Common myeloid progenitor, CD34-positive (primary cell): ENCODE results near the gene LHFPL2.

Experiments used
- CTCF ChIA-PET: fragments of 350-600 bp; sonication (Branson Sonifier 250); formaldehyde crosslinking; loops from one replicate; lab custom pipeline; 2021; ENCODE audit warnings: antibody characterized with exemption; lab: Charles Lee
- POLR2A ChIA-PET: fragments of 350-600 bp; sonication (Branson Sonifier 250); formaldehyde crosslinking; loops from one replicate; lab custom pipeline; 2021; ENCODE audit warnings: antibody characterized with exemption; lab: Charles Lee
- DNase-seq, 3 donors: peaks; one replicate each; pipeline versions ENCODE4 v3.0.0 to v3.0.0-alpha.2; 2013
- H3K27ac ChIP-seq, 2 experiments: 1 replicate in 1 of 2; 2 replicates in 1 of 2; pipeline ENCODE4 v1.7.0; 2013; ENCODE audit warnings: inconsistent platforms in 2 of 2, low read length in 2 of 2, mild to moderate bottlenecking in 2 of 2, low read depth in 1 of 2, moderate library complexity in 1 of 2; ENCODE audit not compliant: severe bottlenecking in 2 of 2, insufficient read depth in 1 of 2, poor library complexity in 1 of 2
- H3K27me3 ChIP-seq, 5 experiments: replicated peaks in 2 of 5; 1 replicate in 3 of 5; 2 replicates in 2 of 5; pipeline versions ENCODE4 v1.6.1 to v1.7.0; 2013; ENCODE audit warnings: low read length in 4 of 5, mild to moderate bottlenecking in 2 of 5, moderate library complexity in 2 of 5, inconsistent platforms in 1 of 5; ENCODE audit not compliant: insufficient read depth in 5 of 5, control insufficient read depth in 4 of 5
- H3K36me3 ChIP-seq, 4 experiments: 1 replicate in 2 of 4; 2 replicates in 2 of 4; pipeline versions ENCODE4 v1.6.1 to v1.7.0; 2013; ENCODE audit warnings: low read length in 3 of 4, control low read depth in 1 of 4, mild to moderate bottlenecking in 1 of 4; ENCODE audit not compliant: control insufficient read depth in 4 of 4, insufficient read depth in 4 of 4
- H3K4me1 ChIP-seq, 4 experiments: 1 replicate in 3 of 4; 2 replicates in 1 of 4; pipeline versions ENCODE4 v1.6.1 to v1.7.1; 2013; ENCODE audit warnings: low read length in 3 of 4, mild to moderate bottlenecking in 3 of 4, control low read depth in 1 of 4, inconsistent platforms in 1 of 4, moderate library complexity in 1 of 4; ENCODE audit not compliant: control insufficient read depth in 4 of 4, insufficient read depth in 4 of 4; ENCODE audit errors: control extremely low read depth in 1 of 4
- H3K4me3 ChIP-seq, 7 experiments: 1 replicate in 4 of 7; 2 replicates in 3 of 7; pipeline versions ENCODE4 v1.5.1 to v1.7.0; 2013; ENCODE audit warnings: mild to moderate bottlenecking in 7 of 7, low read length in 6 of 7, moderate library complexity in 6 of 7, inconsistent platforms in 2 of 7, low read depth in 2 of 7, control low read depth in 1 of 7; ENCODE audit not compliant: insufficient read depth in 4 of 7, control insufficient read depth in 1 of 7; ENCODE audit errors: extremely low read depth in 1 of 7
- H3K9me3 ChIP-seq, 5 experiments: 1 replicate in 4 of 5; 2 replicates in 1 of 5; pipeline versions ENCODE4 v1.6.1 to v1.7.1; 2013; ENCODE audit warnings: low read length in 4 of 5, mild to moderate bottlenecking in 2 of 5, inconsistent platforms in 1 of 5, low read depth in 1 of 5, moderate library complexity in 1 of 5; ENCODE audit not compliant: control insufficient read depth in 4 of 5, insufficient read depth in 2 of 5; ENCODE audit errors: control extremely low read depth in 1 of 5
- WGBS: methylation state at CpG from one replicate; pipeline ENCODE4 v1.1.5; 2013; ENCODE audit not compliant: insufficient coverage; 5-methylcytosine and 5-hydroxymethylcytosine counted together

The LHFPL2 gene

GRCh38 chr5:78560000-78560855 is 88.3 kb downstream of the LHFPL2 start:
- POLR2A ChIA-PET: no interaction called here
- DNase-seq: no peak

GRCh38 chr5:78557601-78558000 is 91.0 kb downstream of the LHFPL2 start:
- H3K4me3 ChIP-seq: no peak overlapping the region
- no peaks in the 10 kb centered on the region for H3K9me3 ChIP-seq
- peaks cover 0 to 9% (median 6%) of the 10 kb centered on the region in 4 experiments for H3K4me1 ChIP-seq
- no peak overlapping the region for H3K27ac ChIP-seq
- POLR2A ChIA-PET: no interaction called here
- 100% methylated on average over 3 of the region's 5 CpGs for WGBS
- H3K36me3 ChIP-seq: no peaks in the 10 kb centered on the region
- H3K27me3 ChIP-seq: peaks cover 0 to 7% (median 0%) of the 10 kb centered on the region in 5 experiments
- no peak for DNase-seq
- CTCF ChIA-PET: interaction anchor here (1.1 kb wide), 2 partner anchors 10 to 21 kb away, joined by 3 read pairs; no protein-coding TSS in a partner anchor

More at GRCh38 chr5:78560000-78560855, 88.3 kb downstream of the LHFPL2 start:
- Histone ChIP-seq H3K36me3 (no peaks in the 10 kb centered on the region), H3K27ac (no peak overlapping the region), H3K27me3 (peaks cover 0 to 7% (median 0%) of the 10 kb centered on the region in 5 experiments), H3K4me1 (no peaks in the 10 kb centered on the region), H3K9me3 (no peaks in the 10 kb centered on the region), H3K4me3 (no peak overlapping the region)
- CTCF ChIA-PET: no interaction called here
- 100% methylated on average over 3 of the region's 6 CpGs for WGBS

GRCh38 chr5:78555870-78556269 is 92.7 kb downstream of the LHFPL2 start:
- no peak for DNase-seq
- Histone ChIP-seq H3K4me3 (no peak overlapping the region), H3K9me3 (no peaks in the 10 kb centered on the region), H3K36me3 (no peaks in the 10 kb centered on the region), H3K4me1 (peaks cover 0 to 9% (median 6%) of the 10 kb centered on the region in 4 experiments), H3K27me3 (peaks cover 0 to 3% (median 0%) of the 10 kb centered on the region in 5 experiments), H3K27ac (no peak overlapping the region)
- ChIA-PET CTCF (no interaction called here), POLR2A (no interaction called here)
- no CpG with 5 or more reads among the region's 1 CpG for WGBS

GRCh38 chr5:78554670-78555069 is 93.9 kb downstream of the LHFPL2 start:
- ChIA-PET POLR2A (no interaction called here), CTCF (no interaction called here)
- Histone ChIP-seq H3K27ac (no peak overlapping the region), H3K27me3 (peaks cover 0 to 2% (median 0%) of the 10 kb centered on the region in 5 experiments), H3K4me1 (peaks cover 0 to 9% (median 8%) of the 10 kb centered on the region in 4 experiments), H3K4me3 (no peak overlapping the region), H3K36me3 (no peaks in the 10 kb centered on the region), H3K9me3 (no peaks in the 10 kb centered on the region)
- DNase-seq: no peak
- WGBS: 100% methylated on average over 2 of the region's 3 CpGs

- ChIA-PET POLR2A (no interaction called here), CTCF (interaction anchor here (0.7 to 1.3 kb wide), 3 partner anchors 16 to 48 kb away, joined by 3 read pairs; no protein-coding TSS in a partner anchor)
- Histone ChIP-seq H3K9me3 (no peaks in the 10 kb centered on the region), H3K4me1 (peaks cover 0 to 18% (median 8%) of the 10 kb centered on the region in 4 experiments), H3K27me3 (peaks cover 0 to 2% (median 0%) of the 10 kb centered on the region in 5 experiments), H3K4me3 (no peak overlapping the region), H3K27ac (no peak overlapping the region), H3K36me3 (no peaks in the 10 kb centered on the region)
- WGBS: 92% methylated on average over 12 of the region's 14 CpGs
- no peak for DNase-seq
Measured at GRCh38 chr5:78553580-78554353, 94.8 kb downstream of the LHFPL2 start.

GRCh38 chr5:78552729-78553342 is 95.7 kb downstream of the LHFPL2 start:
- no peak overlapping the region for H3K27ac ChIP-seq
- ChIA-PET CTCF (interaction anchor here (0.9 to 1.3 kb wide), 4 partner anchors 15 to 20 kb away, joined by 3 read pairs; no protein-coding TSS in a partner anchor), POLR2A (no interaction called here)

More at GRCh38 chr5:78552729-78553342, 95.7 kb downstream of the LHFPL2 start:
- 63% methylated on average over 10 of the region's 12 CpGs for WGBS
- no peak overlapping the region for H3K4me3 ChIP-seq
- no peaks in the 10 kb centered on the region for H3K36me3 ChIP-seq
- peaks cover 0 to 2% (median 0%) of the 10 kb centered on the region in 5 experiments for H3K27me3 ChIP-seq
- peaks cover 0 to 27% (median 8%) of the 10 kb centered on the region in 4 experiments for H3K4me1 ChIP-seq
- H3K9me3 ChIP-seq: no peaks in the 10 kb centered on the region
- DNase-seq: peak; percentile 17 to 66 (median 51)
